HepG2 (cell line): ENCODE measurements around the gene LIMS2. TPM values are rescaled to one million over a fixed set of nuclear protein-coding genes. Genes with fewer than 3 reads are reported as not detected.
A peak's percentile ranks its signal among the peaks of the same experiment; 100 is the strongest.

Experiments
- CREB3 ChIP-seq: sonication (generic); formaldehyde crosslinking; IDR thresholded peaks from 2 replicates; pipeline ENCODE4 v1.5.0; 2020; ENCODE audit warnings: missing genetic modification reagents
- GABPA ChIP-seq, 2 experiments: IDR thresholded peaks; 2 replicates each; pipeline ENCODE4 v1.6.1; 2011 to 2016; ENCODE audit warnings: low read depth in 2 of 2, low read length in 1 of 2, missing biosample characterization in 1 of 2, missing genetic modification characterization in 1 of 2
- HOXA3 ChIP-seq: sonication (generic); formaldehyde crosslinking; IDR thresholded peaks from 2 replicates; pipeline ENCODE4 v1.5.0; 2020; ENCODE audit warnings: missing genetic modification reagents
- HOXA7 ChIP-seq: sonication (generic); formaldehyde crosslinking; IDR thresholded peaks from 2 replicates; pipeline ENCODE4 v1.8.1; 2022; ENCODE audit warnings: mild to moderate bottlenecking, missing genetic modification reagents, moderate library complexity
- KDM3A ChIP-seq: IDR thresholded peaks from 2 replicates; pipeline ENCODE4 v1.6.1; 2018; ENCODE audit warnings: low read depth, missing compliant biosample characterization
- MTERF4 ChIP-seq: sonication (generic); formaldehyde crosslinking; IDR thresholded peaks from 2 replicates; pipeline ENCODE4 v1.8.0; 2023; ENCODE audit warnings: mild to moderate bottlenecking, missing genetic modification reagents
- MYNN ChIP-seq: sonication (generic); formaldehyde crosslinking; IDR thresholded peaks from 2 replicates; pipeline ENCODE4 v1.4.0; 2020; ENCODE audit warnings: mild to moderate bottlenecking, low read depth, missing genetic modification reagents
- NFE2L2 ChIP-seq: fragments of 150-350 bp; IDR thresholded peaks from 2 replicates; pipeline ENCODE4 v1.6.1; 2014; ENCODE audit warnings: low read length
- NONO ChIP-seq, 2 experiments: fragments of 450-650 bp in 1 of 2; sonication (generic) in 1 of 2; formaldehyde crosslinking in 1 of 2; IDR thresholded peaks in 1 of 2; conservative IDR thresholded peaks in 1 of 2; 2 replicates each; pipeline versions ENCODE4 v1.6.1 to v1.8.0; 2017 to 2022; ENCODE audit warnings: mild to moderate bottlenecking in 1 of 2, missing genetic modification reagents in 1 of 2, moderate library complexity in 1 of 2
- PHF8 ChIP-seq: sonication (generic); formaldehyde crosslinking; IDR thresholded peaks from 2 replicates; pipeline ENCODE4 v1.5.0; 2020; ENCODE audit warnings: missing genetic modification reagents
- PRDM15 ChIP-seq: sonication (generic); formaldehyde crosslinking; IDR thresholded peaks from 2 replicates; pipeline ENCODE4 v1.4.0; 2020; ENCODE audit warnings: missing genetic modification reagents
- SATB2 ChIP-seq: sonication (generic); formaldehyde crosslinking; IDR thresholded peaks from 2 replicates; pipeline ENCODE4 v1.5.0; 2020; ENCODE audit warnings: missing genetic modification reagents
- SETDB1 ChIP-seq: sonication (generic); formaldehyde crosslinking; IDR thresholded peaks from 2 replicates; pipeline ENCODE4 v1.5.1; 2020; ENCODE audit warnings: missing genetic modification reagents, mild to moderate bottlenecking, borderline replicate concordance
- SNRNP70 ChIP-seq: fragments of 200-400 bp; formaldehyde crosslinking; IDR thresholded peaks from 2 replicates; pipeline ENCODE4 v1.6.1; 2017; ENCODE audit warnings: mild to moderate bottlenecking, low read depth, low read length, moderate library complexity
- TAF1 ChIP-seq: sonication (generic); formaldehyde crosslinking; IDR thresholded peaks from 2 replicates; pipeline ENCODE4 v1.4.0; 2020; ENCODE audit warnings: missing genetic modification reagents
- TAF15 ChIP-seq: fragments of 200-400 bp; formaldehyde crosslinking; IDR thresholded peaks from one replicate; pipeline ENCODE4 v1.6.1; 2018; ENCODE audit warnings: mild to moderate bottlenecking, low read depth, low read length; ENCODE audit not compliant: poor library complexity, severe bottlenecking
- ZNF501 ChIP-seq: sonication (generic); formaldehyde crosslinking; IDR thresholded peaks from 2 replicates; pipeline ENCODE4 v1.5.1; 2020; ENCODE audit warnings: mild to moderate bottlenecking, moderate library complexity, missing genetic modification reagents
- ZNF512 ChIP-seq: sonication (generic); formaldehyde crosslinking; IDR thresholded peaks from 2 replicates; pipeline ENCODE4 v1.4.0; 2020; ENCODE audit warnings: mild to moderate bottlenecking, missing genetic modification reagents
- ZNF746 ChIP-seq: sonication (generic); formaldehyde crosslinking; IDR thresholded peaks from 2 replicates; pipeline ENCODE4 v1.8.0; 2022; ENCODE audit warnings: mild to moderate bottlenecking, missing genetic modification reagents
- polyA plus RNA-seq, 8 experiments: library from polyadenylated mRNA; depleted of rRNA in 3 of 8; stranded (reverse) in 7 of 8; unstranded in 1 of 8; fragments of >200 nt; fragmentation: Illumina TruSeq in 4 of 8; extraction: Trizol in 4 of 8; gene quantifications; 2 replicates each; pipeline versions ENCODE4 v1.2.1 to v1.2.3, GENCODE V29; 2011 to 2016; ENCODE audit warnings: low read depth in 4 of 8, missing spikeins in 1 of 8, mixed read lengths in 1 of 8; ENCODE audit not compliant: insufficient read depth in 1 of 8
- total RNA-seq, 5 experiments: library from RNA; depleted of rRNA; stranded (reverse); fragments of >200 nt; fragmentation: Illumina TruSeq; extraction: Trizol; gene quantifications; 2 replicates each; pipeline ENCODE4 v1.2.3, GENCODE V29; 2016; ENCODE audit warnings: low read depth in 1 of 5
- TF ChIP-seq, protein P1 (sequence below): sonication (generic); formaldehyde crosslinking; IDR thresholded peaks from 2 replicates; pipeline ENCODE4 v1.4.0; 2020; ENCODE audit warnings: missing genetic modification reagents

LIMS2 gene
- total and polyA plus RNA-seq, 2 of the 13 experiments (the other 11 are each of a cell fraction or from before 2014, with no cell fraction given): 1.0 to 1.9 TPM

DNA sequence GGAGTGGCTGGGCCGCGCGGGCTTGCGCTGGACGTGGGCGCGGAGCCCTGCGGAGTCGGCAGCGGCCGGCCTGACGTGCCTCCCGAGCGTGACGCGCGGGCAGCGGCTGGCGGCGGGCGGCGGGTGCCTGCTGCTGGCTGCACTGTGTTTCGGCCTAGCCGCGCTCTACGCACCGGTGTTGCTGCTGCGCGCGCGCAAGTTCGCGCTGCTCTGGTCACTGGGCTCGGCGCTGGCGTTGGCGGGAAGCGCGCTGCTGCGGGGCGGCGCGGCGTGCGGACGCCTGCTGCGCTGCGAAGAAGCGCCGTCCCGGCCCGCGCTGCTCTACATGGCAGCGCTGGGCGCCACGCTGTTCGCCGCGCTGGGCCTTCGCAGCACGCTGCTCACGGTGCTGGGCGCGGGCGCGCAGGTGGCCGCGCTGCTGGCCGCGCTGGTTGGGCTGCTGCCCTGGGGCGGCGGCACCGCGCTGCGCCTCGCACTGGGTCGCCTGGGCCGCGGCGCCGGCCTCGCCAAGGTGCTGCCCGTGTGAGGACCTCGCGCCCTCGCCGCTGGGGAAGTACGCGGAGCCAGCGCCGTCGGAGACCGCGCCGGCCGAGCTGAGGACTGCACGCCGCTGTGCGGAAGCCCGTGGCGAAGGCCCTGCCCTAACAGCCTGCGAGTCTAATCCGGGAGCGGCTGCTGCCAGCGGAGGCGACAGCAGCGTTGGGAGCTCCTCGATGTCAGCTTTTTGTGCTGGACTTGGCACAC lies 26.5 kb upstream of the LIMS2 start (continued):
- TF ChIP-seq, protein P1, sequence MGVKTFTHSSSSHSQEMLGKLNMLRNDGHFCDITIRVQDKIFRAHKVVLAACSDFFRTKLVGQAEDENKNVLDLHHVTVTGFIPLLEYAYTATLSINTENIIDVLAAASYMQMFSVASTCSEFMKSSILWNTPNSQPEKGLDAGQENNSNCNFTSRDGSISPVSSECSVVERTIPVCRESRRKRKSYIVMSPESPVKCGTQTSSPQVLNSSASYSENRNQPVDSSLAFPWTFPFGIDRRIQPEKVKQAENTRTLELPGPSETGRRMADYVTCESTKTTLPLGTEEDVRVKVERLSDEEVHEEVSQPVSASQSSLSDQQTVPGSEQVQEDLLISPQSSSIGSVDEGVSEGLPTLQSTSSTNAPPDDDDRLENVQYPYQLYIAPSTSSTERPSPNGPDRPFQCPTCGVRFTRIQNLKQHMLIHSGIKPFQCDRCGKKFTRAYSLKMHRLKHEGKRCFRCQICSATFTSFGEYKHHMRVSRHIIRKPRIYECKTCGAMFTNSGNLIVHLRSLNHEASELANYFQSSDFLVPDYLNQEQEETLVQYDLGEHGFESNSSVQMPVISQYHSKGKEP (CRISPR knock-in tag): 0 out of 2 replicates have a peak, but pooled peaks have one; percentile 38
- peak; percentile 96 for TF ChIP-seq CREB3 (CRISPR knock-in tag)
- no peak for TF ChIP-seq SNRNP70
- TF ChIP-seq MTERF4 (CRISPR knock-in tag): no peak
- peak; percentile 51; the same call in 1 of the 2 replicates for TF ChIP-seq ZNF501 (CRISPR knock-in tag)
- peak; percentile 75 for TF ChIP-seq HOXA3 (CRISPR knock-in tag)
- no peak for TF ChIP-seq KDM3A (CRISPR knock-in tag)
- no peak; the same call in none of the 2 replicates for TF ChIP-seq PRDM15 (CRISPR knock-in tag)
- no peak for TF ChIP-seq HOXA7 (CRISPR knock-in tag)
- no peak; the same call in 1 of the 2 replicates for TF ChIP-seq MYNN (CRISPR knock-in tag)
- no peak for TF ChIP-seq SETDB1 (CRISPR knock-in tag)
- TF ChIP-seq TAF15: no peak
- TF ChIP-seq GABPA (IDR thresholded peaks at IDR 0.05; ENCODE audit: low read depth, low read length): no peak
- TF ChIP-seq GABPA (CRISPR knock-in tag; IDR thresholded peaks at IDR 0.05; ENCODE audit: low read depth): peak; percentile 14; the same call in 1 of the 2 replicates
- TF ChIP-seq SATB2 (CRISPR knock-in tag): 0 out of 2 replicates have a peak, but pooled peaks have one; percentile 72
- TF ChIP-seq NFE2L2: no peak
- no peak for TF ChIP-seq NONO (IDR thresholded peaks at IDR 0.05)
- peak; percentile 46 for TF ChIP-seq NONO (CRISPR knock-in tag; conservative IDR thresholded peaks at IDR 0.05)
- peak; percentile 51; the same call in 1 of the 2 replicates for TF ChIP-seq TAF1 (CRISPR knock-in tag)
- no peak for TF ChIP-seq ZNF512
- TF ChIP-seq PHF8 (CRISPR knock-in tag): peak; percentile 63
- TF ChIP-seq ZNF746 (CRISPR knock-in tag): peak; percentile 37; the same call in 1 of the 2 replicates
